Right lobe of liver (tissue), 4 donors: ENCODE results near the gene PNLIP.

Source experiments
- CTCF ChIP-seq, 4 donors: fragments of 200-600 bp in 3 of 4; fragments of 450-650 bp in 1 of 4; IDR thresholded peaks; one replicate each; pipeline versions ENCODE4 v1.5.1 to v1.8.0; 2016 to 2022; ENCODE audit warnings: antibody characterized with exemption in 4 of 4, mild to moderate bottlenecking in 2 of 4
- POLR2A ChIP-seq: fragments of 450-650 bp; IDR thresholded peaks from one replicate; pipeline ENCODE4 v1.6.1; 2017; ENCODE audit warnings: antibody characterized with exemption, mild to moderate bottlenecking
- donor health status: DM: no; HTN: no; CAD: no.
- donor health status: DM: no; HTN: no; CAD: no.
- donor health status: DM: no; HTN: yes; CAD: no.

DNA sequence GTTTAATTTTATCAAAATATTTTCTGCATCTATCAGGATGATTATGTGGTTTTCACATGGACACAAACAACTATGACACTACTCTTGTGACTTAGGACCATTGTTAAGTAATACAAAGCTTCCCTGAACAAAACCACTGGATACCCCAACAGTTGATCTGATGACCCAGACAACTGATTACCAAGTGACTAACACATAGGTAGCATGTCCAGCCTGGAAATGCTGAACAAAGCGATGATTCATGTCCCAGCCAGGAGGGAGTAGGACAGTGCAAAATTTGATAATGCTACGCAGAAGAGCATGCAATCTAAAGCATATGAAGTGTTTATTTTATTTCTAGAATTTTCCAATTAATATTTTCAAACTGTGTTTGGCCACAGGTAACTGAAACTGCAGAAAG lies 8.9 kb upstream of the PNLIP start:
- TF ChIP-seq CTCF (IDR thresholded peaks at IDR 0.05), result no peak
- TF ChIP-seq POLR2A, result no peak
